PC-3 (cell line): ENCODE results near the gene NAA60.

Experiments used
- CTCF ChIP-seq: fragments of 300-600 bp; sonication (generic); conservative IDR thresholded peaks from 2 replicates; pipeline ENCODE4 v1.5.1; 2017; ENCODE audit warnings: antibody characterized with exemption, low read depth, mild to moderate bottlenecking, low read length
- EZH2 ChIP-seq: fragments of 300-600 bp; sonication (generic); IDR thresholded peaks from one replicate; pipeline ENCODE4 v1.6.1; 2017; ENCODE audit warnings: antibody characterized with exemption, mild to moderate bottlenecking, low read length; ENCODE audit not compliant: unreplicated experiment

GRCh38 chr16:3401719-3402397 lies 41.6 kb upstream of the NAA60 start:
- TF ChIP-seq EZH2, result no peak
- no peak for TF ChIP-seq CTCF
